GM13976 (cell line): ENCODE results near the gene FAAP20.

Experiments used
- DNase-seq: peaks from one replicate; pipeline ENCODE4 v3.0.0; 2012; ENCODE audit warnings: low spot score
- CTCF ChIP-seq: IDR thresholded peaks from 2 replicates; pipeline ENCODE4 v1.5.1; 2012; ENCODE audit warnings: borderline replicate concordance, mild to moderate bottlenecking; ENCODE audit not compliant: insufficient read depth; ENCODE audit errors: extremely low read depth, missing control alignments, control extremely low read depth
- in situ Hi-C: fragments of 300-500 bp; cut with MboI; formaldehyde crosslinking; loops from one replicate; pipeline ENCODE4 v1.12.0; 2022; ENCODE audit warnings: low sequenced_read_pairs, mixed read lengths, inconsistent platforms; ENCODE audit not compliant: unreplicated experiment

The FAAP20 gene

GRCh38 chr1:2204415-2205190, 10.0 kb upstream of the FAAP20 start:
- DNase-seq = peak; percentile 97
- no peak for TF ChIP-seq CTCF
- in situ Hi-C loops = no loop called here

GRCh38 chr1:2203671-2204414, 9.3 kb upstream of the FAAP20 start:
- in situ Hi-C loops = no loop called here
- TF ChIP-seq CTCF = no peak
- no peak for DNase-seq

GRCh38 chr1:2202843-2203601, 8.4 kb upstream of the FAAP20 start:
- DNase-seq = no peak
- TF ChIP-seq CTCF = no peak
- in situ Hi-C loops = no loop called here

- in situ Hi-C loops = no loop called here
- TF ChIP-seq CTCF = no peak
- DNase-seq = no peak
Observed at GRCh38 chr1:2202008-2202575, 7.5 kb upstream of the FAAP20 start.

GRCh38 chr1:2201062-2201461, 6.5 kb upstream of the FAAP20 start:
- in situ Hi-C loops = no loop called here
- TF ChIP-seq CTCF = no peak
- DNase-seq = no peak

- in situ Hi-C loops = no loop called here
- no peak for DNase-seq
- TF ChIP-seq CTCF = no peak
Observed at GRCh38 chr1:2200308-2200943, 5.9 kb upstream of the FAAP20 start.
